Measurements from ENCODE around the gene WDR75. TPM values are rescaled to one million over a fixed set of nuclear protein-coding genes. Genes with fewer than 3 reads are reported as not detected.
"Not testable (repeated sequence)": the region's sequence is repeated elsewhere in the genome, so short reads cannot be mapped to it uniquely, and the experiment has no call there.

WDR75 gene
- total and polyA plus RNA-seq, 4 experiments from 2014 or later = 12.3 to 61.4 (median 42.1) TPM

GRCh38 chr2:189474526-189474925 is 33.3 kb downstream of the WDR75 start:
- POLR2A ChIA-PET (ENCODE audit: partially characterized antibody) = no interaction called here
- Mint-ChIP-seq H3K27ac (no peak overlapping the region), H3K4me1 (peaks cover 0 to 3% (median under 1%) of the 10 kb centered on the region in 4 donors), H3K36me3 (peaks cover 36 to 64% of the 10 kb centered on the region in 2 donors), H3K27me3 (no peaks in the 10 kb centered on the region), H3K4me3 (no peak overlapping the region), H3K9me3 (no peaks in the 10 kb centered on the region)
- CTCF ChIA-PET (ENCODE audit: partially characterized antibody) = interaction anchor here (2.9 kb wide), 1 partner anchor 159 kb away, joined by 6 read pairs; no protein-coding TSS in a partner anchor
- H3K27me3 ChIP-seq (ENCODE audit: insufficient read depth, low read length) = no peaks in the 10 kb centered on the region
- no peaks in the 10 kb centered on the region for H3K9me3 ChIP-seq (ENCODE audit: control insufficient read depth in 1 of 2, low read length in 2 of 2)
- no peak overlapping the region for H3K27ac ChIP-seq (ENCODE audit: low read depth, low read length)
- H3K36me3 ChIP-seq (ENCODE audit: insufficient read depth, low read length) = peaks cover 36% of the 10 kb centered on the region
- H3K4me1 ChIP-seq (ENCODE audit: insufficient read depth, low read length) = no peaks in the 10 kb centered on the region
- intact Hi-C loops (cut with micrococcal nuclease) = no loop called here
- no peak overlapping the region for H3K4me3 ChIP-seq (ENCODE audit: low read length in 2 of 2)
- DNase-seq = no peak

GRCh38 chr2:189477756-189478155 is 36.5 kb downstream of the WDR75 start:
- H3K36me3 Mint-ChIP-seq = peaks cover 20 to 36% of the 10 kb centered on the region in 2 donors
- no peak overlapping the region for H3K4me3 Mint-ChIP-seq
- peak overlapping the region in 4 of 7 donors; percentile 37 to 75 (median 65) for H3K27ac Mint-ChIP-seq
- Histone ChIP-seq H3K9me3 (ENCODE audit: control insufficient read depth in 1 of 2, low read length in 2 of 2) (no peaks in the 10 kb centered on the region), H3K36me3 (ENCODE audit: insufficient read depth, low read length) (peaks cover 17% of the 10 kb centered on the region), H3K4me1 (ENCODE audit: insufficient read depth, low read length) (no peaks in the 10 kb centered on the region), H3K27ac (ENCODE audit: low read depth, low read length) (no peak overlapping the region), H3K4me3 (ENCODE audit: low read length in 2 of 2) (no peak overlapping the region), H3K27me3 (ENCODE audit: insufficient read depth, low read length) (no peaks in the 10 kb centered on the region)
- ChIA-PET CTCF (ENCODE audit: partially characterized antibody) (interaction anchor here (0.9 to 1.6 kb wide), 2 partner anchors 11 to 12 kb away, joined by 3 to 5 read pairs; no protein-coding TSS in a partner anchor), POLR2A (ENCODE audit: partially characterized antibody) (interaction anchor here (0.8 kb wide), 1 partner anchor 103 kb away, joined by 3 read pairs; the partner anchor contains the start of gene SLC40A1)
- intact Hi-C loops (cut with micrococcal nuclease) = no loop called here
- H3K4me1 Mint-ChIP-seq = peaks cover 0 to 3% (median 0%) of the 10 kb centered on the region in 4 donors
- no peaks in the 10 kb centered on the region for H3K27me3 Mint-ChIP-seq
- no peak for DNase-seq
- H3K9me3 Mint-ChIP-seq = no peaks in the 10 kb centered on the region

GRCh38 chr2:189478289-189478688 is 37.0 kb downstream of the WDR75 start:
- POLR2A ChIA-PET (ENCODE audit: partially characterized antibody); H3K27ac ChIP-seq (ENCODE audit: low read depth, low read length); H3K4me1 Mint-ChIP-seq; H3K4me3 Mint-ChIP-seq; DNase-seq; H3K9me3 ChIP-seq (ENCODE audit: control insufficient read depth in 1 of 2, low read length in 2 of 2); H3K4me1 ChIP-seq (ENCODE audit: insufficient read depth, low read length); H3K27me3 ChIP-seq (ENCODE audit: insufficient read depth, low read length); H3K27me3 Mint-ChIP-seq; intact Hi-C loops (cut with micrococcal nuclease); CTCF ChIA-PET (ENCODE audit: partially characterized antibody); H3K9me3 Mint-ChIP-seq; H3K4me3 ChIP-seq (ENCODE audit: low read length in 2 of 2): not testable (repeated sequence)
- peak overlapping the region in 1 of 7 donors; percentile 30 for H3K27ac Mint-ChIP-seq
- peaks cover 15% of the 10 kb centered on the region for H3K36me3 ChIP-seq (ENCODE audit: insufficient read depth, low read length)
- H3K36me3 Mint-ChIP-seq = peaks cover 19 to 32% of the 10 kb centered on the region in 2 donors

- H3K9me3 Mint-ChIP-seq = no peaks in the 10 kb centered on the region
- intact Hi-C loops (cut with micrococcal nuclease) = no loop called here
- no peak overlapping the region for H3K4me3 Mint-ChIP-seq
- H3K27ac Mint-ChIP-seq = no peak overlapping the region
- Histone ChIP-seq H3K27ac (ENCODE audit: low read depth, low read length) (no peak overlapping the region), H3K4me1 (ENCODE audit: insufficient read depth, low read length) (no peaks in the 10 kb centered on the region), H3K27me3 (ENCODE audit: insufficient read depth, low read length) (no peaks in the 10 kb centered on the region), H3K9me3 (ENCODE audit: control insufficient read depth in 1 of 2, low read length in 2 of 2) (no peaks in the 10 kb centered on the region), H3K36me3 (ENCODE audit: insufficient read depth, low read length) (no peaks in the 10 kb centered on the region), H3K4me3 (ENCODE audit: low read length in 2 of 2) (no peak overlapping the region)
- no peaks in the 10 kb centered on the region for H3K27me3 Mint-ChIP-seq
- POLR2A ChIA-PET (ENCODE audit: partially characterized antibody) = interaction anchor here (0.9 kb wide), 1 partner anchor 100 kb away, joined by 3 read pairs; the partner anchor contains the start of gene SLC40A1
- CTCF ChIA-PET (ENCODE audit: partially characterized antibody) = no interaction called here
- H3K36me3 Mint-ChIP-seq = peaks cover 5 to 8% of the 10 kb centered on the region in 2 donors
- DNase-seq = no peak
- peaks cover 0 to 3% (median 0%) of the 10 kb centered on the region in 4 donors for H3K4me1 Mint-ChIP-seq
Observed at GRCh38 chr2:189481071-189481470, 39.8 kb downstream of the WDR75 start.

GRCh38 chr2:189483571-189483970 is 42.3 kb downstream of the WDR75 start:
- H3K9me3 Mint-ChIP-seq = no peaks in the 10 kb centered on the region
- no peak overlapping the region for H3K4me3 Mint-ChIP-seq
- H3K27me3 Mint-ChIP-seq = peaks cover 0 to 3% of the 10 kb centered on the region in 2 donors
- Histone ChIP-seq H3K4me3 (ENCODE audit: low read length in 2 of 2) (no peak overlapping the region), H3K27ac (ENCODE audit: low read depth, low read length) (no peak overlapping the region), H3K9me3 (ENCODE audit: control insufficient read depth in 1 of 2, low read length in 2 of 2) (no peaks in the 10 kb centered on the region), H3K27me3 (ENCODE audit: insufficient read depth, low read length) (no peaks in the 10 kb centered on the region), H3K4me1 (ENCODE audit: insufficient read depth, low read length) (no peaks in the 10 kb centered on the region), H3K36me3 (ENCODE audit: insufficient read depth, low read length) (no peaks in the 10 kb centered on the region)
- POLR2A ChIA-PET (ENCODE audit: partially characterized antibody) = no interaction called here
- intact Hi-C loops (cut with micrococcal nuclease) = no loop called here
- H3K4me1 Mint-ChIP-seq = peaks cover 0 to 1% (median 0%) of the 10 kb centered on the region in 4 donors
- CTCF ChIA-PET (ENCODE audit: partially characterized antibody) = no interaction called here
- H3K27ac Mint-ChIP-seq = no peak overlapping the region
- no peak for DNase-seq
- no peaks in the 10 kb centered on the region for H3K36me3 Mint-ChIP-seq

- Histone ChIP-seq H3K4me1 (ENCODE audit: insufficient read depth, low read length) (no peaks in the 10 kb centered on the region), H3K36me3 (ENCODE audit: insufficient read depth, low read length) (no peaks in the 10 kb centered on the region), H3K27ac (ENCODE audit: low read depth, low read length) (no peak overlapping the region), H3K27me3 (ENCODE audit: insufficient read depth, low read length) (no peaks in the 10 kb centered on the region), H3K4me3 (ENCODE audit: low read length in 2 of 2) (no peak overlapping the region), H3K9me3 (ENCODE audit: control insufficient read depth in 1 of 2, low read length in 2 of 2) (no peaks in the 10 kb centered on the region)
- no peaks in the 10 kb centered on the region for H3K4me1 Mint-ChIP-seq
- H3K9me3 Mint-ChIP-seq = no peaks in the 10 kb centered on the region
- no peak overlapping the region for H3K27ac Mint-ChIP-seq
- no peak for DNase-seq
- no peaks in the 10 kb centered on the region for H3K36me3 Mint-ChIP-seq
- H3K4me3 Mint-ChIP-seq = no peak overlapping the region
- intact Hi-C loops (cut with micrococcal nuclease) = no loop called here
- H3K27me3 Mint-ChIP-seq = peaks cover 0 to 3% of the 10 kb centered on the region in 2 donors
- ChIA-PET POLR2A (ENCODE audit: partially characterized antibody) (no interaction called here), CTCF (ENCODE audit: partially characterized antibody) (no interaction called here)
Observed at GRCh38 chr2:189483980-189484740, 42.9 kb downstream of the WDR75 start.

GRCh38 chr2:189485146-189485545 is 43.9 kb downstream of the WDR75 start:
- POLR2A ChIA-PET (ENCODE audit: partially characterized antibody) = no interaction called here
- intact Hi-C loops (cut with micrococcal nuclease) = no loop called here
- H3K27ac ChIP-seq (ENCODE audit: low read depth, low read length) = no peak overlapping the region

More at GRCh38 chr2:189485146-189485545, 43.9 kb downstream of the WDR75 start:
- Mint-ChIP-seq H3K4me3 (no peak overlapping the region), H3K27me3 (peaks cover 0 to 3% of the 10 kb centered on the region in 2 donors), H3K27ac (no peak overlapping the region), H3K9me3 (no peaks in the 10 kb centered on the region), H3K36me3 (no peaks in the 10 kb centered on the region), H3K4me1 (no peaks in the 10 kb centered on the region)
- CTCF ChIA-PET (ENCODE audit: partially characterized antibody) = no interaction called here
- Histone ChIP-seq H3K27me3 (ENCODE audit: insufficient read depth, low read length) (no peaks in the 10 kb centered on the region), H3K36me3 (ENCODE audit: insufficient read depth, low read length) (no peaks in the 10 kb centered on the region), H3K9me3 (ENCODE audit: control insufficient read depth in 1 of 2, low read length in 2 of 2) (no peaks in the 10 kb centered on the region), H3K4me3 (ENCODE audit: low read length in 2 of 2) (no peak overlapping the region), H3K4me1 (ENCODE audit: insufficient read depth, low read length) (no peaks in the 10 kb centered on the region)
- no peak for DNase-seq
